Endothelial cell of umbilical vein (primary cell): ENCODE results near the gene RUFY3. TPM values are rescaled to one million over a fixed set of nuclear protein-coding genes. Genes with fewer than 3 reads are reported as not detected.

Experiments
- BruUV-seq: library from RNA; stranded (reverse); fragments of 400-500 nt; replicated peaks from 2 replicates; lab custom pipeline; 2021; lab: Mats Ljungman, UMichigan
- CTCF ChIA-PET: fragments of 300-600, 350-600 bp; sonication (Branson Sonifier 250); formaldehyde crosslinking; loops from one replicate; lab custom pipeline; 2021; ENCODE audit warnings: antibody characterized with exemption, inconsistent platforms; lab: Charles Lee
- POLR2A ChIA-PET: fragments of 300-600, 350-600 bp; sonication (Branson Sonifier 250); formaldehyde crosslinking; loops from one replicate; lab custom pipeline; 2021; ENCODE audit warnings: antibody characterized with exemption, inconsistent platforms; lab: Charles Lee
- DNase-seq: peaks from one replicate; pipeline ENCODE4 v3.0.0-alpha.2; 2011; ENCODE audit warnings: low read depth, low spot score
- FAIRE-seq: peaks from 2 replicates; lab custom pipeline; 2011; peaks lifted over from hg19 to GRCh38; lab: Jason Lieb, UNC
- H2AFZ ChIP-seq: 2 replicates; pipeline ENCODE4 v1.6.0; 2012; ENCODE audit warnings: low read depth, low read length, control low read depth, inconsistent platforms
- H3K27ac ChIP-seq: 2 replicates; pipeline ENCODE4 v1.5.1; 2011; ENCODE audit warnings: low read depth, mild to moderate bottlenecking, control low read depth, low read length, moderate library complexity; ENCODE audit not compliant: insufficient read depth
- H3K27me3 ChIP-seq, 2 experiments: 2 replicates each; pipeline versions ENCODE4 v1.6.0 to v1.6.1; 2011; ENCODE audit warnings: low read length in 2 of 2, mixed read lengths in 1 of 2; ENCODE audit not compliant: control insufficient read depth in 2 of 2, insufficient read depth in 2 of 2
- H3K36me3 ChIP-seq, 2 experiments: 2 replicates in 1 of 2; 3 replicates in 1 of 2; pipeline ENCODE4 v1.5.1; 2011; ENCODE audit warnings: low read length in 2 of 2, mild to moderate bottlenecking in 1 of 2, moderate library complexity in 1 of 2; ENCODE audit not compliant: control insufficient read depth in 2 of 2, insufficient read depth in 2 of 2; ENCODE audit errors: extremely low read depth in 1 of 2
- H3K4me1 ChIP-seq: 3 replicates; pipeline ENCODE4 v1.5.1; 2011; ENCODE audit warnings: mild to moderate bottlenecking, low read length; ENCODE audit not compliant: control insufficient read depth, insufficient read depth; ENCODE audit errors: extremely low read depth
- H3K4me2 ChIP-seq: 2 replicates; pipeline ENCODE4 v1.6.1; 2011; ENCODE audit warnings: low read length, control low read depth, mixed read lengths; ENCODE audit not compliant: insufficient read depth
- H3K4me3 ChIP-seq, 3 experiments: fragments of 200-600 bp in 1 of 3; sonication (generic), shearing (Covaris generic) in 1 of 3; replicated peaks in 1 of 3; 2 replicates each; pipeline ENCODE4 v1.5.1; 2011 to 2016; ENCODE audit warnings: control low read depth in 3 of 3, low read length in 3 of 3, mild to moderate bottlenecking in 2 of 3, inconsistent platforms in 1 of 3, low read depth in 1 of 3, moderate library complexity in 1 of 3; ENCODE audit not compliant: insufficient read depth in 1 of 3
- H3K79me2 ChIP-seq: 2 replicates; pipeline ENCODE4 v1.6.0; 2012; ENCODE audit warnings: low read length, inconsistent platforms; ENCODE audit not compliant: control insufficient read depth, insufficient read depth
- H3K9ac ChIP-seq: replicated peaks from 2 replicates; pipeline ENCODE3; 2011; ENCODE audit warnings: low read length, control low read depth; ENCODE audit not compliant: insufficient read depth; ENCODE audit errors: extremely low read depth
- H3K9me1 ChIP-seq: replicated peaks from 3 replicates; pipeline ENCODE4 v1.6.0; 2011; ENCODE audit warnings: mild to moderate bottlenecking, low read length; ENCODE audit not compliant: control insufficient read depth, insufficient read depth; ENCODE audit errors: extremely low read depth
- H3K9me3 ChIP-seq: replicated peaks from 2 replicates; pipeline ENCODE4 v1.5.1; 2012; ENCODE audit warnings: low read length, inconsistent platforms; ENCODE audit not compliant: control insufficient read depth, insufficient read depth
- H4K20me1 ChIP-seq: replicated peaks from 2 replicates; pipeline ENCODE3; 2011; ENCODE audit warnings: mild to moderate bottlenecking, low read length; ENCODE audit not compliant: control insufficient read depth, insufficient read depth; ENCODE audit errors: extremely low read depth
- CTCF ChIP-seq, 2 donors: IDR thresholded peaks; 1 replicate in 1 of 2; 2 replicates in 1 of 2; pipeline ENCODE4 v1.5.1; 2011; ENCODE audit warnings: low read length in 2 of 2, mild to moderate bottlenecking in 2 of 2, moderate library complexity in 2 of 2, control low read depth in 1 of 2, inconsistent platforms in 1 of 2, low read depth in 1 of 2; ENCODE audit not compliant: insufficient read depth in 1 of 2; ENCODE audit errors: extremely low read depth in 1 of 2
- EZH2 ChIP-seq: IDR thresholded peaks from 2 replicates; pipeline ENCODE4 v1.6.1; 2012; ENCODE audit warnings: borderline replicate concordance, low read depth, mild to moderate bottlenecking, moderate library complexity, low read length, inconsistent platforms; ENCODE audit not compliant: severe bottlenecking
- FOS ChIP-seq: IDR thresholded peaks from 2 replicates; pipeline ENCODE4 v1.6.1; 2011; ENCODE audit warnings: mild to moderate bottlenecking, low read length, moderate library complexity, borderline replicate concordance; ENCODE audit not compliant: insufficient read depth
- GATA2 ChIP-seq: IDR thresholded peaks from 2 replicates; pipeline ENCODE4 v1.7.0; 2011; ENCODE audit warnings: low read depth, mild to moderate bottlenecking, moderate library complexity, mixed read lengths, low read length; ENCODE audit not compliant: insufficient read length, insufficient read depth
- JUN ChIP-seq: IDR thresholded peaks from 2 replicates; pipeline ENCODE4 v1.6.1; 2011; ENCODE audit warnings: borderline replicate concordance, low read depth; ENCODE audit not compliant: insufficient read length, insufficient read depth
- MAX ChIP-seq: IDR thresholded peaks from 2 replicates; pipeline ENCODE4 v1.6.1; 2011; ENCODE audit not compliant: insufficient read depth, insufficient read length
- MYC ChIP-seq: IDR thresholded peaks from one replicate; pipeline ENCODE4 v1.6.1; 2011; ENCODE audit warnings: mild to moderate bottlenecking, low read depth, low read length
- POLR2A ChIP-seq: IDR thresholded peaks from 2 replicates; pipeline ENCODE4 v1.6.1; 2012; ENCODE audit warnings: low read depth, mild to moderate bottlenecking, control low read depth, low read length
- POLR2AphosphoS5 ChIP-seq: IDR thresholded peaks from 2 replicates; pipeline ENCODE4 v1.6.1; 2012; ENCODE audit warnings: low read depth, mild to moderate bottlenecking, control low read depth, low read length, moderate library complexity; ENCODE audit not compliant: insufficient read depth
- dilution Hi-C: fragments of 300-500 bp; cut with MboI; formaldehyde crosslinking; loops from one replicate; pipeline ENCODE4 v1.15.0; 2019; ENCODE audit warnings: low sequenced_read_pairs; ENCODE audit not compliant: extremely low pct_ligation_motif_present
- intact Hi-C: fragments of 100-400 bp; cut with micrococcal nuclease; formaldehyde crosslinking; loops from one replicate; pipeline ENCODE4 v1.10.0; 2022
- polyA plus RNA-seq, 4 experiments: library from polyadenylated mRNA; depleted of rRNA in 3 of 4; stranded (reverse) in 3 of 4; unstranded in 1 of 4; fragments of >200 nt; gene quantifications; 2 replicates each; pipeline versions ENCODE4 v1.2.1 to v1.2.3, GENCODE V29; 2011 to 2012; ENCODE audit warnings: missing spikeins in 1 of 4
- total RNA-seq: library from RNA; stranded (reverse); gene quantifications from 2 replicates; pipeline ENCODE4 v1.2.3, GENCODE V29; 2021

Gene RUFY3
- total and polyA plus RNA-seq, 2 donors (not counting 3 experiments of a cell fraction or from before 2014, with no cell fraction given) = 10.0 to 52.8 TPM

- no peaks in the 10 kb centered on the region for H3K9me1 ChIP-seq
- no peaks in the 10 kb centered on the region for H3K36me3 ChIP-seq
- intact Hi-C loops (no loop called here), dilution Hi-C loops (no loop called here)
- CTCF ChIA-PET = interaction anchor here (1.4 to 1.6 kb wide), 2 partner anchors 10 to 166 kb away, joined by 4 to 6 read pairs; no protein-coding TSS in a partner anchor
- TF ChIP-seq CTCF (IDR thresholded peaks at IDR 0.05; ENCODE audit: extremely low read depth in 1 of 2, insufficient read depth in 1 of 2, low read depth in 1 of 2, low read length in 2 of 2) (no peak), MYC (no peak), EZH2 (no peak), JUN (no peak), MAX (no peak), POLR2A (no peak), GATA2 (no peak), POLR2AphosphoS5 (no peak), FOS (no peak)
- no peaks in the 10 kb centered on the region for H4K20me1 ChIP-seq
- H3K79me2 ChIP-seq = peaks cover 3% of the 10 kb centered on the region
- H3K4me1 ChIP-seq = no peaks in the 10 kb centered on the region
- no peak overlapping the region for H2AFZ ChIP-seq
- H3K4me2 ChIP-seq = no peak overlapping the region
- no peak overlapping the region for H3K27ac ChIP-seq
- DNase-seq (no peak), FAIRE-seq (no peak)
- H3K9ac ChIP-seq = no peak overlapping the region
- no peak overlapping the region for H3K4me3 ChIP-seq
- no peaks in the 10 kb centered on the region for H3K9me3 ChIP-seq
- POLR2A ChIA-PET = no interaction called here
- no TSS peak for BruUV-seq
- H3K27me3 ChIP-seq = no peaks in the 10 kb centered on the region
Observed at GRCh38 chr4:70844180-70844579, 122.4 kb downstream of the RUFY3 start.
